GM13976 (cell line): ENCODE data around the gene TBCK.
A peak's percentile ranks its signal among the peaks of the same experiment; 100 is the strongest.

Experiments
- DNase-seq: peaks from one replicate; pipeline ENCODE4 v3.0.0; 2012; ENCODE audit warnings: low spot score
- CTCF ChIP-seq: IDR thresholded peaks from 2 replicates; pipeline ENCODE4 v1.5.1; 2012; ENCODE audit warnings: borderline replicate concordance, mild to moderate bottlenecking; ENCODE audit not compliant: insufficient read depth; ENCODE audit errors: extremely low read depth, missing control alignments, control extremely low read depth
- in situ Hi-C: fragments of 300-500 bp; cut with MboI; formaldehyde crosslinking; loops from one replicate; pipeline ENCODE4 v1.12.0; 2022; ENCODE audit warnings: low sequenced_read_pairs, mixed read lengths, inconsistent platforms; ENCODE audit not compliant: unreplicated experiment

Gene TBCK

DNA sequence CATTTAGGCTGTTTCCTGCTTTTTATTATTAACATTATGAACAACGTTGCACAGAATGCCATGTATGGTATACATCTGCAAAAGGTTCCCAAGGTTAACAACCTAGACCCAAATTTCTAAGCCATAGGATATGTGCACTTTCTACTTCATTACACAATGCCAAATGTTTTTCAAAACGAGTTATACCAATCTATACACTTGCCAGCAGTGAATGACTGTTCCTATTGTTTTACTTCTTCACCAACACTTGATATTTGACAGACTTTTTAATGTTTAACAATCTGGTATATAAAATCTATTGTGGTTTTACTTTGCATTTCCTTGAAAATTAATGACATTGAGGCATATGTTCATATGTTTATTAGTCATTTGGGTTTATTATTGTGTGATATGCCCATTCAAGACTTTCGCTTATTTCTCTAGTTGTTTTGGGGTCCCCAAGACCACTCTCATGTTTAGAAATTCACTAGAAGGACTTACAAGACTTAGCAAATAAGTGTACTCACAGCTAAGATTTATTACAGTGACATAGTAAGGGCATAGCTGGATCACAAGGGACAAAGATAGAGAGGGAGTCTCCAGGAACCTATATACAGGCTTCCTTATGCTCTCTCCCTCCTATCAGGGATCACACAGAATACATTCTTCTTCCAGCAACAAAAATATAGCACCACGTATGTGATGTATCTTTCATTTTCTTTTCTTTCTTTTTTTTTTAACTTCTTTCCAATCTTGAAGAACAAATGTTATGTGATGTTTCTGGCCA lies 62.5 kb downstream of the TBCK start:
- in situ Hi-C loops = no loop called here
- TF ChIP-seq CTCF = no peak
- no peak for DNase-seq

DNA sequence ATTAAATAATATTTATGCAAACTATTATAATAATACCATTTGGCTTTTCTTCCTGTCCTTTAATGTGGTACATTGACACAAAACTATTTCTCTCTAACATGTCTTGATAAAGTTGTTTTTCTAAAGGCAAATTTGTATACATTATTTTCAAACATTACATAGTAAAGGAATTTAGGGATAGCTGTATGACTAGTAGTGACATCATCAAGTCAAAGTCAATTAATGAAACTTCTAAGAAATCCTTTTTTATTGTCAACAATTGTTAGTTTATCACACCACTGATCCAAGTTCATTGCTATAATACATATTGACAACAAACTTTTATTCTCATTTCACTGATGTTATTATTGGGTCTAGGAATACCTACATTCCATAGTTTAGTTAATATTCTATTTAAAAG lies 68.4 kb downstream of the TBCK start:
- in situ Hi-C loops = no loop called here
- TF ChIP-seq CTCF = no peak
- no peak for DNase-seq

DNA sequence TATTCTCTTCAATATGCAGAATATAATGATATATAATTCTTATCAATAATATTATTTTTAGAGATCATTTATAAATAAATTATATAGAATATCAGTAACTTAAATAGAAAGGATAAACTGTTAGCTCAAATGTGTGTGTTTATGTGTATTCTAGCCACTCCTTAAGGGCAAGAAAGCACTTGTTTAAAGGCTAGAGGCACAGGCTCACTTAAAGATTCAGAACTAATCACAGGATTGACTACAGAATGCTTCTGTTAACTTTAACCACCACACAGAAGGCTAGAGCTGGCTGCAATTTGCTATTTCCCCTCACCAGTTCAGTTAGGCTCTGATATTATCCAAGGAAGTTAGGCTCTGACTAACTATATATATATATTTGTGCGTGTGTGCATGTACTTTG lies 69.6 kb downstream of the TBCK start:
- DNase-seq = no peak
- TF ChIP-seq CTCF = no peak
- in situ Hi-C loops = no loop called here

DNA sequence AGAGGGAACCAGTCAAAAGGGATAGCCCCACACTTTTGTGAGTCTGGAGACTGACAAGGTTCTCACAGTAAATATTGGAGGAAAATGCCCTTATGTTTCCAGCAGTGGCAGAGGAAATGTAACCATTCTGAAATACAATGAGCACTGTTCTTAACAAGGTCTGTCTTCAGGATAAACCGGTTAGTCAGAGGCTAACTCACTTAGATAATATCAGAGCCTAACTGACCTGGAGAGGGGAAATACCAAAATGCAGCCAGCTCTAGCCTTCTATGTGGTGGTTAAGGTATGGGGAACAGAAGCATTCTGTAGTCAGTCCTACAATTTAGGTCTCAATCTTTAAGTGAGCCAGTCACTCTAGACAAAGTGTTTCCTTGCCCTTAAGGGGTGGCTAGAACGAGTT lies 70.8 kb downstream of the TBCK start:
- in situ Hi-C loops = no loop called here
- TF ChIP-seq CTCF = no peak
- DNase-seq = no peak

DNA sequence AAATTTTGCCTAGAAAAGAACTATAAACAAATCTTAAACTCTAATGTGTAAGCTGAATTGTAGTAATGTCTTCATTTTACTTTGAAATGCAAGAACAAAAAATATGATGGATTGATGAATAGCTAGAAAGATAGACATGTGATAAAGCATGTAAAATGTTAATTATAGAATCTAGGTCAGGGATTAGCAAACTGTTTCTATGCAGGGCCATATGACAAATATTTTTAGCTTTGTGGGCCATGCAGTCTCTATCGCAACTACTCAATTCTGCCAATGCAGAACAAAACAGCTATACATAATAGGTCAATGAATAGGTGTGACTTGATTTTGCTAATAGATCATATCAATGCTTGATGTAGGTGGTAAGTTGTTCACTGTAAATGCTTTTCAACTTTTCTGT lies 75.3 kb downstream of the TBCK start:
- no peak for TF ChIP-seq CTCF
- DNase-seq = no peak
- in situ Hi-C loops = no loop called here

- in situ Hi-C loops = no loop called here
- DNase-seq = no peak
- TF ChIP-seq CTCF = peak; percentile 43
These were observed 77.1 kb downstream of the TBCK start for GRCh38 chr4:106238820-106239420.
